ENCODE data around the gene SMIM24.
"Not testable (repeated sequence)": the region's sequence is repeated elsewhere in the genome, so short reads cannot be mapped to it uniquely, and the experiment has no call there.

SMIM24 gene

DNA sequence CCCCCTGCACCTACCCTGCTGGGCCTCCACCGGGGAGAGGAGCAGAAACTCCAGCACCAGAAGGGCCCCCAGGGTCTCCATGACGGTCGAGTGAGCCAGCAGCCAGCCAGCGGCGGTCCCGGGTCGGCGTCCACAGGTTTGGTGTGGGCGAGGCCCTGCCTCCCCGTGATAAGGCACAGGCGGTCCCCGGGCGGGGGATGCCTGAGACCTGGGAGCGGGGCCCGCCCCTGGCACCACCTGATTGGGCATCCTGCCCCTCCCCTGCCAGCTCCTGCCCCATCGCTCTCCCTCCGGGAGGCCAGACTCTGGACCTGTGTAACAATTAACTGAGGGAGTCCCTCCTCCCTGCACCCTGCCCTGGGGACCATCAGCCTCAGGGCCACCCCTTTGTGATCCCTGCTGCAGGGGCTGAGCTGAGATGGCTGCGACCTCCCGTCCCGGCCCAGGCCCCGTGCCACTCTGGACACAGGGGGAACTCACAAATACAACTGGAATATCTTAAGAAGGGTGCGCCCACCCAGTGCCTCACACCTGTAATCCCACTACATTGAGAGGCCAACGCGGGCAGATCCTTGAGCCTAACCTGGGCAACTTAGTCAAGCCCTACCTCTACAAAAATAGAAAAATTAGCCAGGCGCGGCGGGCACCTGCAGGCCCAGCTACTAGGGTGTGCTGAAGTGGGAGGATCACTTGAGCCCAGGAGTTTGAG lies at the start of gene SMIM24:
Gene SMIM24, minus strand, starts transcription at position 143 of the 709 bp plus-strand sequence. Its CDS starts 62 bp downstream, at position 81.
- no peak for DNase-seq

DNA sequence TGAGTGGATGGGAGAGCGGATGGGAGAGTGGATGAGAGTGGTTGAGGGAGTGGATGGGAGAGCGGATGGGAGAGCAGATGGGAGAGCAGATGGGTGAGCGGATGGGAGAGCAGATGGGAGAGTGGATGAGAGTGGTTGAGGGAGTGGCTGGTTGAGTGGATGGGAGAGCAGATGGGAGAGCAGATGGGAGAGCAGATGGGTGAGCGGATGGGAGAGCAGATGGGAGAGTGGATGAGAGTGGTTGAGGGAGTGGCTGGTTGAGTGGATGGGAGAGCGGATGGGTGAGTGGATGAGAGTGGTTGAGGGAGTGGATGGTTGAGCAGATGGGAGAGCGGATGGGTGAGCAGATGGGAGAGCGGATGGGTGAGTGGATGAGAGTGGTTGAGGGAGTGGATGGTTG lies 49.0 kb upstream of the SMIM24 start:
- not testable (repeated sequence) for DNase-seq

DNA sequence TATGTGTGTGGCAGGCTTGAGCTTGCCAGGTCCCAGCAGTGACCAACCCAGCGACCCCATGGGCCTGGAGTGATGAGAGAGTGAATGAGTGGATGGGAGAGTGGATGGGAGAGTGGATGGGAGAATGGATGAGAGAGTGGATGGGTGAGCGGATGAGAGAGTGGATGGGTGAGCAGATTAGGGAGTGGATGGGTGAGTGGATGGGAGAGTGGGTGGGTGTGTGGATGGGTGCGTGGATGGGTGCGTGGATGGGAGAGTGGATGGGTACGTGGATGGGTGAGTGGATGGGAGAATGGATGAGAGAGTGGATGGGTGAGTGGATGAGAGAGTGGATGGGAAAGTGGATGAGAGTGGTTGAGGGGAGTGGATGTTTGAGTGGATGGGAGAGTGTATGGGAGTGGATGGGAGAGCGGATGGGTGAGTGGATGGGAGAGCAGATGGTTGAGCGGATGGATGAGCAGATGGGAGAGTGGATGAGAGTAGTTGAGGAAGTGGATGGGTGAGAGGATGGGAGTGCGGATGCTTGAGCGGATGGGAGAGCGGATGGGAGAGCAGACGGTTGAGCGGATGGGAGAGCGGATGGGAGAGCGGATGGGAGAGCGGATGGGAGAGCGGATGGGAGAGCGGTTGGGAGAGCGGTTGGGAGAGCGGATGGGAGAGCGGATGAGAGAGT lies 48.4 kb upstream of the SMIM24 start:
- DNase-seq = no peak

DNA sequence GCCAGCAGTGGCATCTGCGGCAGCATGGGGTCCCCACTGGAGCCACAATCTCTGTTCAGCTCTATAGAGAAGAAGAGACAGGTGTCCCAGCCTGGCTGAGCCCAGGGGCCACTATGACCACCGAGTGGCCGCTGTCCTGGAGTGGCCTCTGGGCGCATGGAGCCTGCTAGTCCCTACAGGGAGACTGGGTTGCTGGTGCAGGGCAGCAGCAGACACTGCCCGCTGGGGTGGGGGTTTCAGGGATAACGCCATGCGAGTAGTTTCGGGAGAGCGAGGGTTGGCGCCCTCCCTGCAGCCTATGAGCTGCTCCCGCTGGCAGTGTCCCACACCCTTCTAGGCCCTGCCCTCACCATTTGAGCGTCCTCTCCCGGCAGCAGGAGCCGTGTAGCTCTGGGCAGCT lies 47.8 kb upstream of the SMIM24 start:
- DNase-seq = no peak

DNA sequence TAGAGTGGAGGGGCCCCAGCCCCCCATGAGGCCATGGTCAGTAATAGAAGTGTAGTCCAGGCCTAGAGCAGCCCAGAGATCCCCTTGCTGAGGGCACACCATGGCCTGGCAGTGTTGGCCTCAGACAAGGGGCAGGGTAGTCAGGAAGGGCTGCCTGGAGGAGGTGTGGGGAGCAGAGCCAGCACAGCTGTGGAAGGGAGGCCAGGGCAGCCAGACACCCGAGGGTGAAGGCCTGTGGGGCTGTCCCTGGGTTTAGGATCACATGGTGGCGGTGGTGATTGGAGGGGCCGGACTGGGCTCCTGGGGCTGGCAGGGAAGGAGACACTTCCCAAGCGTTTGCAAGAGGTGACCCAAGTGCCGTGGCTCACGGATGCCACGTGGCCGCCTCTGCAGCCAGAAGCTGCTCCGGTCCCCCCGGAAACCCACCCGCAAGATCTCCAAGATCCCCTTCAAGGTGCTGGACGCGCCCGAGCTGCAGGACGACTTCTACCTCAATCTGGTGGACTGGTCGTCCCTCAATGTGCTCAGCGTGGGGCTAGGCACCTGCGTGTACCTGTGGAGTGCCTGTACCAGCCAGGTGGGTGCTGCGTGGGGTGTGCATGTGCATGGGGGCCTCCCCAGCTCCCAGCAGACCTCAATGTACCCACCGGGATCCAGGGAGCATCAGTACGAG lies 47.0 kb upstream of the SMIM24 start:
- DNase-seq = no peak

DNA sequence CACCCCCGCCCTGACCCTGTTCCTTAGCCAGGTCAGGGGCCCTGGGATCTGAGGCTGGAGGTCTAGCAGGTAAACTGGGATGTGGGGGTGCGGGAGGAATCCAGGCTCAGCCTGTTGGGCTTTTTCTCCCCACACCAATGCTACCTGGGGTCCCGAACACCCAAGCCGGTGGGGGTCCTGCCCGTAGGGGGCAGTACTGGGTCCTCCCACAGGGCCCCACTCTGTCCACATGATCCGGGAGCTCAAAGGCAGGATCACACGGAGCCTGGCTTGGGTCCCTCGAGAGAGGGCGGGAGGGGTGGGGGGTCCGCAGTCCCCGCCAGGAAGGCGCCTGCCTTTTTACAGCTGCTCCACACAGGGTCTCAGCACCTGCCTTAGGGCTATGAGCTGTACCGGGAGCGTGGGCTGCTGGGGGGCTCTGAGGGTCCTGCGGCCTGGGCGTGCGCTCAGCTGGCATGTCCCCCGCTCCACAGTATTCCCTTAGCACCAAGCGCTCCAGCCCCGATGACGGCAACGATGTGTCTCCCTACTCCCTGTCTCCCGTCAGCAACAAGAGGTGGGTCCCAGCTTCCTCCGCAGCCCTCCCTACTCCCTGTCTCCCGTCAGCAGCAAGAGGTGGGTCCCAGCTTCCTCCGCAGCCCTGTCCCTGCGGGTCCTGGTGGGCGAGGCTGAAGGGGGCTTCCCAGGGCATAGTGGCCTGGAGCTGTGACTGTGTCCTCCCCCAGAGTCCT lies 46.3 kb upstream of the SMIM24 start:
- DNase-seq = no peak

DNA sequence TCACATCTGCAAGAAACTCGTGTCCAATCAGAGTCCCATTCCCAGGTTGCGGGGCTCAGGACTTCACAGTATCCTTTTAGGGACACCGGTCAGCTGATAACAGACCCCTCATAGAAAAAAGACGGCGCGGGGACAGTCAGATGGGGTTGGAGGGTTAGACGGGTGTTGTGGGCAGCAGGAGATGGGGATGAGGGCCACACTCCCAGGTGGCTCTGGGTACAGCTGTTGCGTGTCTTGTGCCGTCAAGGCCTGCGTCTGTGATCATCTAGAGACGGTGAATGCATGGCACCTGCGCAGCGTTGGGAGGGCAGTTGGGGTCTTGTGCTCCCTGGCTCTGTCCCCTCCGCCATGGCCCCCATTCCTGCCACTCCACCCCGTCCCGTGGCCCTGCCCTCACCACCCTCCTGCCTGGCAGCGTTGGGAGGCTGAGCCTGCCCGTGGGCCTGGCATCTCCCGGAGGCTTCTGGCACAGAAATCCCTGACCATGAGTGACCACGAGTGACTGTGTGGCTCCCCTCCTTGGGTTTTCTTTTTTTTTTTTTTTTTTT lies 44.7 kb upstream of the SMIM24 start:
- no peak for DNase-seq

DNA sequence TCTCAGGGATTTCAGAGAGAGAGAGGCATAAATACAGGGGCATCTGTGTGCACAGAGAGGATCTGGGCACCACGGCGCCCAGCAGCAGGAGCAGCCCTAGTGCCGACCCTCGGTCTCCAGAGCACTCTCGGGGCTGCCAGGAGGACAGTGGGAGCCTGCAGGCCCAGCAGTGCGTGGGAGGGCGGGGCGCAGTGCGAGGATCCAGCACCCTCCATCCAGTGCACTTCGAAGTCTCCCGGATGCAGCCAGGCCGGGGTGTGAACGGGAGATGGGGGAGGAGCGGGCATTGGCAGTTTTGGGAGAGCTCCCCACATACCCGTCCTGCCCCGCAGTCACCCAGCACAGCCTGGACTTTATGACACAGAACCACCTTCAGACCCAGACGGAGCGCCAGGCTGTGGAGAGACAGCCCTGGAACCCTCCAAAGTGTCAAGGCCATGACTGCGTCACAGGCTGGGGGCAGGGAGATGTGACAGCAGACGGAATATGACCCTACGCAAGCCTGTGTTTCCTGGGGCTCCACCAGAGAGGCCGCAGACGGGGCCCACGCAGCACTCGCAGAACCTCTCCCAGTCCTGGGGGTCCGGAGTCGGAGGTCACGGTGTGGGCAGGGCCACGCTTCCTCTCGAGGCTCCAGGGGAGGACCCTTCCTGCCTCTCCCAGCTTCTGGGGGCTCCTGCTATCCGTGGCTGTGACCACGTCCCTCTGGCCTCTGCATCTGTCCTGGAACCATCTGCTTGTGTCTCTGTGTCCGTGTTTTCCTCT lies 43.9 kb upstream of the SMIM24 start:
- DNase-seq = no peak

DNA sequence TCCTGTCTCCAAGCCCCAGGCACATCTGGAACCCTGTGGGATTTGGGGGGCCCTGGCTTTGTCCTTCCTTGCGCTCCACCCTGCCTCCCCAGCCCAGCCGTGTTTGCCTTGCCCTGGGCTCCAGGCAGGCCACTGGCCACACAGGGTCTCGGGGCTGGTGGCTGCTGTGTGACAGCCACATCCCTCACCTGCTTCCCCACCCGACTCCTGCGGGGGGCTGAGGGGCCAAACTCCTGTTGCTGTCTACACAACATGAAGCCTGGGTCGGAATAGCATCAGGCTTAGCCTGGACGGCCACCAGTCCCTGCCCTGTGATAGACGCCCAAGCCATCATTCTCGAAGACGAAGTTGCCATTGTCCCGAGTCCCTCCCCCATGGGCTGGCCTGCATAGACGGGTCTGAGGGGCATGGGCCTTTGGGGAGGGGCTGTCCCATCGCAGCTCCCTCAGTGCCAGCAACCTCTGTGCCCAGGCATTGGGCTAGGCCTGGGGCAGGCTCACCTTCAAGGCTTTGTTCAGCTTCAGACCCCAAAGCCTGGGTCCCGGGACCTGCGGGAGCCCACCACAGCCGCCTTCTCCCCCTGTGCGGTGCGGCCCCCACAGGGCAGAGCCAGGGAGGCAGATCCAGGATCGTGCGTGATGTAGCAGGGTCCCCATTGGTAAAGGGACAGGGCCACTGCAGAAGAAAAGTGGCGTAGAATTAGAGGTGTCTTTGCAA lies 43.2 kb upstream of the SMIM24 start:
- DNase-seq = no peak

DNA sequence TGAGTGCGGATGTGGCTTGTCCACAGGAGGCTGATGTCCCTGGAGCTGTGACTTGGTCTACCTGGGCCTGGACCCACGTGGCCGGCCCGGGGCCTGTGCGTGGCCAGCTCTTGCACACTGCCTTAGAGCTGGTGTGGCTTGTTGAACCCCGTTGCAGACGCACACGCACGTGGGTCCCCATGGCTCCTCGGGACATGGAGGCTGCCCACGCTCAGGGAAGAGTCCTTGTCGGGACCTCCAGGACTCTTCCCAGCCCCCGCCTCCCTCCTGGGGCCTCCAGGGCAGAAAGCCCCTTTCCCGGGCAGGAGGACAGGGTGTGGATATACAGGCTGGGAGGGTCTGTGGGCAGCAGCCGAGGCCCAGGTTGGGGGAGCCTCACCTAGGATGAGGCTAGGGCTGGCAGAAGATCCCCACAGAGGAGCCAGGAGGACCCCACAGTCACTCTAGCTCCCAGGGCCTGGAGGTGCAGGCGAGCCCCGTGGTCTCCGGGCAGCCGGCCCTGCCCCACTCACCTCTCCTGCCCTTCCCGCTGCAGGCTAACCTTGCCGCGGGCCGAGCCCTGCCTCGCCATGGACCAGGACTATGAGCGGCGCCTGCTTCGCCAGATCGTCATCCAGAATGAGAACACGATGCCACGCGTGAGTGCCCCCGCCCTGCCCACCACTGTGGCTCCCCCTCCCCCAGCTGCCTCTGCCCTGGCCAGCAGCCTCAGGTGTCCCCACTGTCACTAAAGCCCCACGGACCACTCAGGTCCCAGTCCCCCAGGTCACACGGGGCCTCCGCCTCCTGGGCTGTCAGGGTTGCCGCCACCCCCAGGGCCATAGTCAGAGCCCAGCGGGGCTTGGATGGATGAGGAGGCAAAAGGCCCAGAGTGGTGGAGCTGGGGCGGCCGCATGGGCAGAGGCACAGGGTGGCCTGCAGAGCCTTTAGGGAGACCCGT lies 42.4 kb upstream of the SMIM24 start:
- no peak for DNase-seq

DNA sequence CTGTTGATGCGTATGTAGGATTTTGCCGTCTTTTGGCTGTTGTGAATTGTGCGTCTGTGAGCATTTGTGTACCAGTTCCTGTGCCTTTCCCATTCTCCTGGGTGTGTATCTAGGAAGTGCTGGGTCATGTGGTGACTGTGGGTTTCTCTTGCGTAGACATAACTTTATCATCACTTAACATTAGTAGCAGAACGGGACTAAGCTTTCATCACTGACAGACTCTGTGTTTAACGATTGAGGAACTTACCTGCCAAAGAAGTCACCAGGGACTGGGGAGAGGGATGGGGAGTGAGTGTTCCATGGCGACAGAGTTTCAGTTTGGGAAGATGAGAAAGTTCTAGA lies 40.8 kb upstream of the SMIM24 start:
- no peak for DNase-seq

DNA sequence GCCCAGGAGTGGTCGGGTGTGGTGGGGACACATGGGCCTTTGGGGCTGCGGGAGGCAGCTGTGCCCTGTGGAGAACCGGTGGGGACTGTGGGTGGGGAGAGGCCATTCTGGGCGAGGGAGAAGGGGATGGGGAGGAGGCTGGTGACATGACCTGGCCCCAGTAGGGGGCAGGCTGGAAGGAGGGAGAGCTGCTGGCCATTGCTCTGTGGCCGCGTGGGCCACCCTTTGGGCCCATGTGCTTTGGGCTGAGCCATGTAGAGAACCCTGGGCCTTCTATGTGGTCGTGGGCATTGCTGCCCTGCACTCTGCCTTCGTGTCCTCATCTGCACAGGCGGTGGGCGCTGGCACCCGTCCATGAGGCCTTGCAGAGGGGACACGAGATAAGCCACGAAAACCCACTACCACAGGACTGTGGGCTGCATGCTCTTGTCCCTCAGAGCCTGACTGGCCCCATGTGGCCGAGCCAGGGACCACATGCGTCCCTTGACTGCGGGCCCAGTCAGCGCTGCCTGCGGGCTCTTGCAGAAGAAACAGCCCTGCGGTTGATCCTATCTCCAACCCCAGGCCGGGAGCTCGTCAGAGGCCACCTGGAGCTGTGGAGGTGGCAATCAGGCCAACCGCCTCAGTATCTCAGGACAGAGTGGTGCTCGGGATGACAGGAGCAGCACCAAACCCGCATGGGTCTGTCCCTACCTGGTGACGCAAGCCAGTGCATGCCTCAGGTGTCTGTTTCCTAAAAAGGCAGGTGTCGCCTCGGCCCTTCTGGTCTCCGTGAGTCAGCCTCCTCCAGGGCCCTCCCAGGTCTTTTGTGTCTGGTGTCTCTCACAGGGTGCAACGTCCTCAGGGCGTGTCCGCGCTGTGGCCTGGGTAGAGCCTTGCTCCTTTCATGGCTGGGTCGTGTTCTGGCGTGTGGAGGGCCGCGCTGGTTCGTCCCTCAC lies 40.1 kb upstream of the SMIM24 start:
- DNase-seq = no peak

DNA sequence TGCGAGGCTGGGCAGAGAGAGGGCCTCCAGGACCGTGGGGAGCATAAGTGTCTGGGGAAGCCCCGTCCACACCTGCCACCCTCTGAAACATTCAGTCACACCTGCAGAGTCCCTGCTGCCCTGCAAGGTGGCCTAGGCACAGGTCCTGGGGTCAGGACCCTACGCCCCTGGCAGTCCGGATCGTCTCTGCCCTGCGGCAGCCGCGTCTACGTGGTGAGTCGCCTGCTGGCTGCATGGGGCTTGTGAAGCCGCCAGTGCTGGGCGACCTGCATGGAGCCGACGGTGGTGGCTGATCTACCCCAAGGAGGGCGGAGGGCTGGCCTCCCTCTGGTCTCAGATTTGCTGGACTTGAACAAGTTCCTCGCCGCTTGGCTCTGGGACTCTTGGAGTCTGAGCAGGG lies 38.8 kb upstream of the SMIM24 start:
- DNase-seq = no peak

DNA sequence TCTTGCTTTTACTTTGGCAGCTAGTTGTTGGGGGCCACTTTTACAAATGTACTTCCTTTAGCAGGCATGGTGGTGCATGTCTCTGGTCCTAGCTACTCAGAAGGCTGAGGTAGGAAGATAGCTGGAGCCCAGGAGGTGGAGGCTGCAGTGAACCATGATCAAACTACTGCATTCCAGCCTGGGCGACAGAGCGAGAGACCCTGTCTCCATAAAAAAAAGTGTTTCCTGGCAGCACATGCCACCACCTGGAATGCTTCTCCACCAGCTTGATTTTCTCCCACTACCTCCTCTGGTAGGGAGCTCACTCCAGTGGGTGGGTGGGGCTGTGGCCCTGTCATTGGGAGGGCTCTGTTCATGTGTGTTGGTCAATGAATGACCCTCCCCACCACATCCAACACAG lies 38.3 kb upstream of the SMIM24 start:
- DNase-seq = no peak

DNA sequence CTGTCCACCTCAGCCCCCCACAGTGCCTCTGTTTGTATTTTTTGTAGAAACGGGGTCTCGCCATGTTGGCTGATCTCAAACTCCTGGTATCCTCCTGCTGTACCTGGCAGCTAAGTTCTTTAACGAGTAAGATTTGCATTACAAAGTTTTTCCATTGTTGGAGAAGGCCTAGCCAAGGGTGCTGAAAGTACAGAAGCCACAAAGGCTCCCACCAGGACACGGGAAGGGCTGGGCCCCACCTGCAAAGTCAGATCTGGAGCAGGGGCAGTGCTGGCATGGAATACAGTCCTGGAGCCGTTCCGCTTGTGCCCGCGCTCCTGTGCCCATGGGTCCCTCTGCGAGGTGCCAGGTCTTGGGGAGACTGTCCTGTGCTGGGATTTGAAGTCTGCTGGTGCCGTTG lies 37.9 kb upstream of the SMIM24 start:
- no peak for DNase-seq

DNA sequence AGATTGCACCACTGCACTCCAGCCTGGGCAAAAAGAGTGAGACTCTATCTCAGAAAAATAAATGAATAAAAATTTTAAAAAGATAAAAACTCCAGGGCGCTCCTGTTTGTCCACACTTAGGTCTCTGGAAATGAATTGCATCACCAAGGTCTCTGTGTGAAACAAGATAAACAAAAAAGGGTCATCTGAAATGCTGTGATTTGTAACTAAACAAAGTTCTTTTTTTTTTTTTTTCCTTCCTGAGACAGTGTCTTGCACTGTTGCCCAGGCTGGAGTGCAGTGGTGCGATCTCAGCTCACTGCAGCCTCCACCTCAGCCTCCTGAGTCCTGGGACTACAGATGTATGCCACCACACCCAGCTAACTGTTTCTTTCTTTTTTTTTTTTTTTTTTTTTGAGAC lies 37.3 kb upstream of the SMIM24 start:
- no peak for DNase-seq

DNA sequence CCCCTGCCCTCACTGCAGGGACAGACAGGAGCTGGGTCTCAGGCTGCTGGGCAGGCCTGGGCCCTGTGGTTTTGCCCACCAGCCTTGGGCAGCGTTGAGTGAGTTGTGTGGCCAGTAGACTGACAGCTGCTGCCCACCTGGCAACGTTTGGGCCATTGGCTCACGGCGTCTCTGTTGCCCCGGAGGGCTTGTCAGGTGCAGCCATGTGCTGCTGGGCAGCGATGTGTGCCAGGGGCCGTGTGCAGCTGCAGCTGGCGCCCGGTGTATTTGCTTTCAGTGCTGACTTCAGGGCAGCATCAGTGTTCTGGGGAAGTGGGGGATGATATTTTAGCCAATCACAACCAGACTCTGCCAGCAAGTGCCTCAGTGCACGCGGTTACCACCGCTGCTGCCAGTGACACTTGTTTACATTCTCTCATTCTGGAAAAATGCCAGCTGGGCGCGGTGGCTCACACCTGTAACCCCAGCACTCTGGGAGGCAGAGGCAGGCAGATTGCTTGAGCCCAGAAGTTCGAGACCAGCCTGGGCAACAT lies 36.4 kb upstream of the SMIM24 start:
- peak in 8 of 56 donors; percentile 7 to 54 (median 22) for DNase-seq
